Measurements from ENCODE around the gene ADAMTS7.
"Not testable (repeated sequence)": the region's sequence is repeated elsewhere in the genome, so short reads cannot be mapped to it uniquely, and the experiment has no call there.

Gene ADAMTS7

DNA sequence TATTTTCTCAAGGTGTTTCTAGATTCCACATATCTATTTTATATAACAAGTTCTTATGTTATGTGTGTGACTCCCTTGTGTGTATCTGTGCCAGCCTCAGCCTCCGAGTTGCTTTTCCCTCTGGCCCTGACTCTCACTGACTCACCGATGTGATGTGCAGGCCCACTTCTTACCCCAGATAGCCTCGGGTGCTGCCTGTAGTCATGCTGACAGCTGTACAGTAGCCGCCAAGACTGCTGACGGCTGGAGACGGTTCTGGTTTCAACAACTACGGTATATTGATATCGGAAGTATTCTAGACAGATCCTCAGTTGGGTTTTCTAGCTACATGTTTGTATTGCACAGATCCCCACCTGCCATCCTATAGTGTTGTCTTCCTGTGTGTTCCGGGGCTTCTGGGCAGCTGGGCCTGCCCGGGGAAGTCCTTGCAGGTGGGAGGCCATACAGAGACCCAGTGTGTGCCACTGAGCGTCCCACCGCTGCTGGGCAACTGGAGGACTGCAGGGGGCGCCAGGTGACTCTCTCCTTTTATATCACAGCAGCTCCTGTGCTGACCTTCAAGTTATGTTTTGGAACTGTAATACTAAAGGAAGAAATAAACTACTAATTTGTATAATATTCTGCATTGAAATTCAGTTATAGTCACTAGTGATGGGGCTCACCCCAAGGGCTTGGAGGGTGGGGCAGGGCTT, 55.2 kb downstream of the ADAMTS7 start:
- in situ Hi-C loops (cut with MboI; ENCODE audit: low sequenced_read_pairs) = not testable (repeated sequence)

- in situ Hi-C loops (cut with MboI; ENCODE audit: low sequenced_read_pairs) = not testable (repeated sequence)
Measured at GRCh38 chr15:78754637-78755280, 56.5 kb downstream of the ADAMTS7 start.

DNA sequence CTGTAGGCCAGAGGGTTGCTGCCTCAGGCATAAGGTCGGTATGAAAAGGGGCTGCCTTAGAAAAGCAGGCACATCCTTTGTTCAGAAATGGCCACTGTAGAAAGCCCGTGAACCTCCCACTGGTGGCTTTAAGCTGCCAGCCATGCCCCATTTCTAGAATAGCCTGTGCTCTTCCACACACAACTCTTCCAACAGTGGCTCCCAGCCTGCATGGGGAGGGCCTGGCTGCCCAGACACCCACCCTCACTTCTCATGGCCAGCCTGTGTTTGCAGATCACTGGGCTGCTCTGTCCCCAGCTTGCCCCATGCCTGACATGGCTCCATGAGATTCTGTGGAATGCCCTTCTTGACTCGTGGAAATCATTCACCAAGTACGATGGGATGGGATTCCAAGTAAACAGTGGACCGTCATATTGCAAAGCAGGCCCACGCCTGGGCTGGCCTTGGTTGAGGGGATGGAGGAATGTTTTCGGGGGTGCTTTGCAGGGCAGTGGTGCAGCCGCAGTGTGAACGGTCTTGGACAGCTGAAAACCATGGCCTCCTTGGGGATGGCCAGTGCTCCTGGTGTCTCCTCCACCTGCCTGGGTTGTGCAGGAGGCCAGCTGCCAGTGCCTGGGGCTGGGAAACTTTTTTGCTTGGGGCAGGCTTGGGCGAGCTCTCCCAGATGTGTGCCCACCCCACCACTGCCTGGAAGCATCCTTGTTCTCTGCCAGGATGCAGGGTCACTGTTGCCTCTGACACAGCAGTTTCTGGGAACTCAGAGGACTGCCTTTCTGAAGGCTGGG, 57.3 kb downstream of the ADAMTS7 start:
- in situ Hi-C loops (cut with MboI; ENCODE audit: low sequenced_read_pairs) = not testable (repeated sequence)

DNA sequence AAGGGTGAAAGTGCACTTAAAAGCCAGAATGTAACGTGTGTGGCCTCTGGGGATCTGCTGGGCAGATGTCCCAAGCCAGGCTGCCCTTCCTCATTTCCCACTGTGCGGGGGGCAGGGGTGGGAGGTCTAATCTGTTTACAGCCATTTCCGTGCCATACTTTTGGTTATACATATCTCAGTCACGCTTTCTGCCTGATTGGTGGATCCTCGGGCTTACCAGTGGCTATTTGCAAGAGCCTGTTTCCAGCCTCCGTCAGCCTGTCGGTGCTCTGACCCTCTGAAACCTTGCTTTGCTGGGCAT, 58.0 kb downstream of the ADAMTS7 start:
- in situ Hi-C loops (cut with MboI; ENCODE audit: low sequenced_read_pairs) = not testable (repeated sequence)

DNA sequence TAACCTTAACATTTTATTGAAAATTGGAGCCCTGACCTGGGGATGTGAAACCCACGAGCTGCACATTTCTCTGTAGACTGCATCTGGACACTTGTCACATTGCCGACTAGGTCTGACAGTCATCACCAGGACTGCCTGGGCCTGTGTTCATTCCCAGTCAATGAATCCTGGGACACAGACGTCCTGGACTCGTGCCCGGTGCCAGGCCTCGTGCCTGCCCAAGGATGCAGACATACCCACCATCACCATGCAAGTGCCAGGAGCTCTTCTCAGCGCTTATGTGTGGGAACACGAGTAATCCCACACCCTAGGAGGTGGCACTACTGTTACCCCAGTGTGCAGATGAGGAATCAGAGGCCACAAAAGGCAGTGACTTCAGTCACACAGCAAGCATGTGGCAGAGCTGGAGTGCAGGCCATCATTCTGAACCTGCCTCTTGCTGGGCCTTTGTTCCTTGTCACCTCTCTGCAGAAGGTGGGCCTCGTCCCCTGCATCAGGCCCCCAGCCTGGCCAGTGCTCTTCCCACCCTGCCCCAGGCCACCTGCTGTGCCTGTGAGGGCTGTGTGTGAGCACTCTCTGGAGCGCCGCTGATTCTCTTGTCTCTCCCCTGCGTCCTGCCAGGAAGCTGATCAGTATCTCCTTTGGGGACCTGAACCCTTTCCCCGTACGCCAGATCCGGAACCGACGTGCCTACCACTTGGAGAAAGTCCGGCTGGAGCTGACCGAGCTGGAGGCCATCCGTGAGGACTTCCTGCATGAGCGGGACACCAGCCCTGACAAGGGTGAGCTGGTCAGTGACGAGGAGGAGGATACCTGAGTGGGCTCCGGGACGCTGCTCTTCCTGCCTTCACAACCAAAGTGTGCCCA, 58.5 kb downstream of the ADAMTS7 start:
- in situ Hi-C loops (cut with MboI; ENCODE audit: low sequenced_read_pairs) = no loop called here

- in situ Hi-C loops (cut with MboI; ENCODE audit: low sequenced_read_pairs) = no loop called here
Measured at GRCh38 chr15:78751602-78751979, 59.7 kb downstream of the ADAMTS7 start.

DNA sequence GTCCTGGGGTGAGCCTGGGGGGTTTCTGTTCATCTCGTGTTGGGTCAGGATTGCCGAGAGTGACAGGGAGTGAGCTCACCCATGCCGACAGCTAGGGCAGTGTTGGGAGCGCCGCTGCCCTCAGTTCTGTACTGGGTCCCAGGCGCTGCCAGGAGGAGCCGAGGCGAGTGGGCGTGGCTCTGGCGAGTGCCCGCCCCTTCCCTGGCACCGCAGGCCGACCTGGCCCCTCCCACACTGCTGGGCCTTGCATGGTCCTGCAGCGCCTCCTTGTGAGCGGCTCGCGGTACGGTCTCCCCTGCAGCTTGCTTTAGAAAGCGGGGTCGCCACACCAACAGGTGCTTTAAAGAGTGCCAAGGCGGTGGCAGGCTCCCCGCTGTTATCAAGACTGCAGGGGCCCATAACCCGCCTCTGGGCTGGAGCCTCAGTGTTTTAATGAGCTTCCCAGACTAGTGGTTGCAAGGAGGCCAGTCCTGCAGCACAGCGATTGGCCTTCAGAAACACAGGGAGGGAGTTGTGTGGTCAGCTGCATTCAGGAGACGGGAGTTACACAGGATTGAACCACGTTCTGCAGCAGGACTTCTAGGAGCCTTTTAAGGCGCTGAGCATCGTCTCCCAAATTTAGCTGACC, 60.2 kb downstream of the ADAMTS7 start:
- in situ Hi-C loops (cut with MboI; ENCODE audit: low sequenced_read_pairs) = not testable (repeated sequence)

DNA sequence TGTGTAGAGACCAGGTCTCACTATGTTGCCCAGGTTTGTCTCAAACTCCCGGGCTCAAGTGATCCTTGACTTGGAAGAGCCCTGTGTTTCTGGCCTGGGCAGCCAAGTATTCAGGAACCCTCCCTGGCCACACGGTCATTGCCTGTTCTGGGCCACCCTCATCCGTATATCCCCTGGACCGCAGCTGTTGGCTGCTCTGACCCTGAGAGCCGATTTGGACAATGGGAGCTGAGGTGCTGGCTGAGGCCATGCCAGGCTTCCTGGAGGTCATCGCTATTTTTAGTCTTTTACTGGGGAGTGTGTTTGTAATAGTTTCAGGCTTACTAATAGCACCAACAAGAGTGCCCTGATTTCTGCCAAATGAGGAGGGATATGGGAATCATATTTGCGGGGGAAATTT, 60.7 kb downstream of the ADAMTS7 start:
- in situ Hi-C loops (cut with MboI; ENCODE audit: low sequenced_read_pairs) = no loop called here

- in situ Hi-C loops (cut with MboI; ENCODE audit: low sequenced_read_pairs) = no loop called here
Measured at GRCh38 chr15:78749831-78750230, 61.4 kb downstream of the ADAMTS7 start.

DNA sequence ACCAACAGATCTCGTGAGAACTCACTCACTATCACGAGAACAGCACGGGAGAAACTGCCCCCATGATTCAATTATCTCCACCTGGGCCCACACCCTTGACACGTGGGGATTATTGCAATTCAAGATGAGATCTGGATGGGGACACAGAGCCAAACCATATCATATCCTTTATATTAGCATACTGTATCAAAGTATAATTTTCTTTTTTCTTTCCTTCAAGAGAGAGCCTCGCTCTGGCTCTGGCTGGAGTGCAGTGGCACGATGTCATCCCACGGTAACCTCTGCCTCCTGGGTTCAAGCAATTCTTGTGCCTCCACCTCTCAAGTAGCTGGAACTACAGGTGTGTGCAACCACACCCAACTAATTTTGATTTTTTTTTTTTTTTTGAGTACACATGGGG, 63.4 kb downstream of the ADAMTS7 start:
- in situ Hi-C loops (cut with MboI; ENCODE audit: low sequenced_read_pairs) = not testable (repeated sequence)

DNA sequence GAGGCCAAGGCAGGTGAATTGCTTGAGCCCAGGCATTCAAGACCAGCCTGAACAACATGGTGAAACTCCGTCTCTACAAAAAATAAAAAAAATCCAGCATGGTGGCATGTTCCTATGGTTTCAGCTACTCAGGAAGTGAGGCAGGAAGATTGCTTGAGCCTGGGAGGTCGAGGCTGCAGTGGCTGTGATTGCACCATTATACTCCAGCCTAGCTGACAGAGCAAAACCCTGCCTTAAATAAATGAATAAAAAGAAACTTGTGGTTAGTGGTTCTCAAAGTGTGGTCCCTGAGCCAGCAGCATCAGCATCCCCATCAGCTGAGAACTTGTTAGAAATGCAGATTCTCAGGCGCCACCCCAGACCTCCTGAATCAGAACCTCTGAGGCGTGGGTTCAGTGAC, 69.6 kb downstream of the ADAMTS7 start:
- in situ Hi-C loops (cut with MboI; ENCODE audit: low sequenced_read_pairs) = not testable (repeated sequence)

DNA sequence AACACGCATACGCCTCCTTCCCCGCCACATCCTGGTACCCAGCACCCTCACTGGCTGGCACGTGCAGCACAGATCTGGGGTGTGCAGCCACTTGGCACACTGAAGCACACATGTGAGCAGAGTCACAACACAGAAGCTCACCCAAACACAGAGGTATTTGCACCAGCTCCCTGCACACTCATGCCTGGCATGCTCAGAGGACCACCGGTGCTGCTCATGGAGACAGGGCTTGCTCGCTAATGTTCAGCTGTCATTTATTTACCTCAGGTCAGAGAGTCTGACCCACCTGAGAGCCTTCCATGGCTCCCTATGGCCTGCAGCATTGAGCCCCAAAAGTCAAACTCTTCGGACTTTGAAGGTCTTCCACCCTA, 70.4 kb downstream of the ADAMTS7 start:
- in situ Hi-C loops (cut with MboI; ENCODE audit: low sequenced_read_pairs) = no loop called here

GRCh38 chr15:78739996-78740903, 71.0 kb downstream of the ADAMTS7 start:
- in situ Hi-C loops (cut with MboI; ENCODE audit: low sequenced_read_pairs) = no loop called here

DNA sequence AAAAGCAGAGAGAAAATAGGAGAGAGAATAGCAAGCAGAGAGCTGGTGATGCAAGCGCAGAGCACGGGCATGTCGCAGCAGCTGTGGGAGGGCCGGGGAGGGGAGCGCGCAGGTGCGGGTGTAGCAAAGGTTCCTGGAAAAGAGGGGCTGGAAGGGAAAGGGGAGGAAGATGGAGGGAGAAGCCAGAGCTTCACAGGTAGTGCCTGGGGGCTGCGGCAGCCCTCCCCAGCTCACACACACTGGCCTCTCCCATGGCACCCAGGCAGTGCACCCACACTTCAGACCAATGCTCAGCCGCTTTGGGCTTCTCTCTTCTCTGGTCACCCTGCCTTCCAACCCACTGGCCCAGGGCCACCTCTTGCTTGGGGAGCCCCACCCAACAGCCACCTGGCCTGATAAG, 72.1 kb downstream of the ADAMTS7 start:
- in situ Hi-C loops (cut with MboI; ENCODE audit: low sequenced_read_pairs) = no loop called here

DNA sequence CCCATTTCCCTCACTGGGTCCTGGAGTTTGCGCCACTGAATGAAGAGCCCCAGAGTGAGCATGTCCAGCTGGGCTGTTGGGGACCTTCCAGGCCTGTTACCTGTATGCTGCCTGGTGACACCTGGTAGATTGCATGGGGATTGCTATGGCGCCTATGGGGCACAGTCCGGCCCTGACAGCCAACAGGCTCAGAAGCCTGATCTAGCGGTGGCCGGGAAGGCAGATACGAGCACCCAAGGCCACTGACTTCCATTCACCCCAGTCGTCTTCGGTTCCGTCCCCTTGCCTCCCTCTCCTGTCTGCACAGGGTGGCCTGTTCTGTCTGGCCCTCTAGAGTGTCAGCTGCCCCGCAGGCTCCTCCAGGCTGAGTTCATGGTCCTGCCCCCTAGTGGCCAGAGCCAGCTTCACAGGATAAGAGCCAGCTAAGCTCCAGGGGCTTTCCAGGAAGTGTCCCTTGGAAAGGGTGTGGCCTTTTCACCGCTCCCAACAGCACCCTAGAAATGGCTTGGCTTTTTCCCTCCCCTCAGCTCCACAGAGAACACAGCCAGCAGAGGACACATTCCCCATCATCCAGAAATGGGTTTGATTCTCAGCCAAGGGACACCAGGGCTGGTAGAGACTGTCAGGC, 73.2 kb downstream of the ADAMTS7 start:
- in situ Hi-C loops (cut with MboI; ENCODE audit: low sequenced_read_pairs) = not testable (repeated sequence)

- in situ Hi-C loops (cut with MboI; ENCODE audit: low sequenced_read_pairs) = no loop called here
Measured at GRCh38 chr15:78737187-78737820, 74.0 kb downstream of the ADAMTS7 start.

GRCh38 chr15:78736286-78736685, 75.0 kb downstream of the ADAMTS7 start:
- in situ Hi-C loops (cut with MboI; ENCODE audit: low sequenced_read_pairs) = not testable (repeated sequence)

DNA sequence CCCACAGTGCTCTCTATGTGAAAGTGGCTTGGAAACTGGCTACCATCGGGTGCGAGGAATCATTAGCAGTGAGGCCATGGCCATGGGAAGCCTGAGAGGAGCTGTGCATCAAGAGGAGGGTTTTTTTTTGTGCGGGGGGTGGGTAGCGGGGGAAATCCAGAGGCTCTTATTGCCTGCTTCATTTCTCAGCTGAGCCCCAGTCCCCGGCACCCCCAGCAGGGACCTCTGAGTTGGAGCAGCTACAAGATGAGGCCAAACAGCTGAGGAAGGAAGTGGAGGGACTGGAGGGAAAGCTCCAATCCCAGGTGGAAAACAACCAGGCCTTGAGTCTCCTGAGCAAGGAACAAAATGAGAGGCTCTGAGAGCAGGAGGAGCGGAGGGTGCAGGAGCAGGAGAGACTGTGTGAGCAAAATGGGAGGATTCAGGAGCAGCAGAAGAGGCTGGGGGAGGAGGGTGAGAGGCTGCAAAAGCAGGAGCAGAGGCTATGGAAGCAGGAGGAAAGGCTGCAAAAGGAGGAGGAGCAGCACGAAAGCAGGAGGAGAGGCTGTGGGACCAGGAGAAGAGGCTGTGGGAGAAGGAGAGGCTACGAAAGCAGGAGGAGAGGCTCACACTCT, 76.7 kb downstream of the ADAMTS7 start:
- in situ Hi-C loops (cut with MboI; ENCODE audit: low sequenced_read_pairs) = no loop called here
